TTC549 (cell line): ENCODE measurements around the gene SLC25A26.

Source experiments
- FAIRE-seq: peaks from 2 replicates; lab custom pipeline; 2012; peaks lifted over from hg19 to GRCh38; lab: Jason Lieb, UNC

The SLC25A26 gene

GRCh38 chr3:66326340-66326739 lies 105.5 kb downstream of the SLC25A26 start:
- FAIRE-seq, result no peak

- no peak for FAIRE-seq
Measured at GRCh38 chr3:66335671-66336070, 114.9 kb downstream of the SLC25A26 start.

- FAIRE-seq, result no peak
Measured at GRCh38 chr3:66336333-66336766, 115.5 kb downstream of the SLC25A26 start.

- no peak for FAIRE-seq
Measured at GRCh38 chr3:66338927-66339326, 118.1 kb downstream of the SLC25A26 start.

GRCh38 chr3:66342717-66343356 lies 122.0 kb downstream of the SLC25A26 start:
- FAIRE-seq, result no peak

DNA sequence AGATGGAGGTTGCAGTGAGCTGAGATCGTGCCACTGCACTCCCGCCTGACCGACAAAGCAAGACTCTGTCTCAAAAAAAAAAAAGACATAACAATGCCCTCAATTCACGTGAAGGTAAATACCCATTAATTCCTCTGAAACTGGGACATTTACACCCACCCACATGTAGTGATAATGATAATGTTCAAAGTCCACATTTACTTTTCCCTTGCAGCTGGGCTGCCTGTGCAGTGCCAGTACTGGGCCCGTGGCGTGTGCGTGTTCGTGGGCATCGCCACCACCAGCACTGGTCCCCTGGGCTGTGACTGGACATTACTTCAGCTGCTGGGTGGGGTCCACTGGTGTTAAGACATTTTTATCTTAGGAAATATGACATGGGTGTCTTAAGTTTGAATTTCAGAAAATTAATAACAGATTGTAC lies 123.6 kb downstream of the SLC25A26 start:
- no peak for FAIRE-seq

- FAIRE-seq, result no peak
Measured at GRCh38 chr3:66344848-66345578, 124.2 kb downstream of the SLC25A26 start.

GRCh38 chr3:66348704-66349103 lies 127.9 kb downstream of the SLC25A26 start:
- no peak for FAIRE-seq

GRCh38 chr3:66350601-66351000 lies 129.8 kb downstream of the SLC25A26 start:
- no peak for FAIRE-seq

GRCh38 chr3:66353039-66353438 lies 132.2 kb downstream of the SLC25A26 start:
- no peak for FAIRE-seq

GRCh38 chr3:66353530-66353929 lies 132.7 kb downstream of the SLC25A26 start:
- no peak for FAIRE-seq

GRCh38 chr3:66354001-66354400 lies 133.2 kb downstream of the SLC25A26 start:
- FAIRE-seq, result no peak

- FAIRE-seq, result no peak
Measured at GRCh38 chr3:66355394-66355793, 134.6 kb downstream of the SLC25A26 start.

DNA sequence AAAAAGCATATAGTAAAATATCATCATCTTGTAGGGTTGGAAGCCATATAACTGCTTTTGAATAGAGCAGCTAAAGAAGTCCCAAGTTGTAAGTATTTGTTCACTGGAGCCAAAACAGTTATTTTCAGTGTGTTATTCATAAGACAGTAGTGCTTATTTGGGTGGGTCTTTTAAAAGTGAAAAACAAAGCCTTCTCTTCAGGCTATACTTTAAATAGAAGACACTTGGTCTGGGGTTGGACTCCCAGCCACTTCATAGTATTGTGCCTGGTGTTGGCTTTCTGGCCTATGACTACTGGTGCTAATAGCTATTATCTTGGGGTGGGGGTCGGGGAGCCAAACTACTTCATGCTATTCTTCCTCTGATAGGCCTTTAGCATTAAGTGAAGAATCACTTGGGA lies 135.2 kb downstream of the SLC25A26 start:
- FAIRE-seq, result no peak

DNA sequence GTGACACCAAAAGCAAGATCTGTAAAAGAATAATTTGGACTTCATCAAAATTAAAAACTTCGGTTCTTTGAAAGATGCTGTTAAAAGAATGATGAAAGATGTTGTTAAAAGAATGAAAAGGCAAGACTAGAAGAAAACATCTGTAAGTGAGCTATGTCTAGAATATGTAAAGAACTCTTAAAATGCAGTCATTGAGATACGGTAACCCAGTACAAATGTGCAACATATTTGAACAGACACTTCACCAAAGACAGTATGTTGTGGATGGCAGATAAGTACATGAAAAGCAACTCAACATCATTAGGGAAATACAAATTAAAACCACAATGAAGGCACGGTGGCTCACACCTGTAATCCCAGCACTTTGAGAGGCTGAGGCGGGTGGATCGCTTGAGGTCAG lies 140.6 kb downstream of the SLC25A26 start:
- no peak for FAIRE-seq

GRCh38 chr3:66362541-66362941 lies 141.7 kb downstream of the SLC25A26 start:
- no peak for FAIRE-seq

DNA sequence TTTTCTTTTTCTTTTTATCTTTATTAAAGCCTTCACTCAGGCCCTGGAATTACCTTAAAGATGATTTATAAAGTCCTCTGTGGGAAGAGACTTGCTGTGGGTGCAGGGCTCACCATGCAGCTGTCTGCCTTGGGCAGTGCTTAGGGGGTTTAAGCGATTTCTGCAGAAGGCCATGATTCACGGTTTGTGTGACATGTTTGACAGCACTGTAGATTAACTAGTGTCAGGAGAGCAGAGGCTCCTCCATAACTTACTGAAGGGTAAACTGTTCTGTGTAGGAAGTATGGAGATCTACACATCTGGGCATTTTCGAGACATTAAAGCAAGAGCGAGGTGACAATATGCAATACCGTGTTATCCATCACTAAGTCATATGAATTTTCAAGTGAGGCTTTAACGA lies 142.3 kb downstream of the SLC25A26 start:
- FAIRE-seq, result no peak

DNA sequence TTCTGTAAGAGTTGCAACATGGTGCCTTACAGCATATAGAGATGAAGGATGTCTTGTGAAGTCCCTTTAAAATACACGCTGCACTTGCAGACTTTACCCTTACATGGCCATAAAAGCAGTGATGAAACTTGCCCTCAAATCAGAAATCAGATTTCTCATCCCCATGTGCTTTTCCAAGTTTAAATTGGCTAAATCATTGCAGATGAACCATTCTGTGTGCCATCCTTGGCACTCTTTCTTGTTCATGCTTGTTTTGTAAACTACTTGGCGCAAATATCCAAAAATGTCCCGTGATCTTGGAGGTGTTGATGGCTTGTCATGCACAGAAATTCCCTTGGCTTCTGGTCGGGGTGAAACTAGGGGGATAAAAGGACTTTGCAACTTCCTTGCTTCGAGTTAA lies 144.3 kb downstream of the SLC25A26 start:
- no peak for FAIRE-seq

- FAIRE-seq, result no peak
Measured at GRCh38 chr3:66366747-66367146, 145.9 kb downstream of the SLC25A26 start.

- no peak for FAIRE-seq
Measured at GRCh38 chr3:66367979-66368378, 147.2 kb downstream of the SLC25A26 start.

DNA sequence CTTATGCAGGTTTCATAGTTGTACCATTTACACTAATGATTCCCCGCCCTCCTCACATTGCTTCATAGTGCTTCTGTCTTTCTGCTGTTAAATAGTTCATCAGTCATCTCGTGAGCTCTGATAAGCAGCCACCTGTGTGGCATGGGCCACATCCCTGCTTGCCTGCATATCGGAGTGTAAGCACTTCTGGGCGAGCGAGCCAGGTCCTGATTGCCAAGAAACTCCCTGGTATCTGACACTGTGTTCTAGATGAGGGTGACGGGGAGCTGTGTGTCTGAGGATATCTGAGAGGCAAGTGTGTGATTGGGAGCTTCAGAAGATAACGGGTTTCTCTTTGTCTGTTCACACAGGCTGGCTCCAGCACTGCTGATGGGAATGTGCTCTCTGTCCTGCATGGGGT lies 149.4 kb downstream of the SLC25A26 start:
- FAIRE-seq, result no peak

DNA sequence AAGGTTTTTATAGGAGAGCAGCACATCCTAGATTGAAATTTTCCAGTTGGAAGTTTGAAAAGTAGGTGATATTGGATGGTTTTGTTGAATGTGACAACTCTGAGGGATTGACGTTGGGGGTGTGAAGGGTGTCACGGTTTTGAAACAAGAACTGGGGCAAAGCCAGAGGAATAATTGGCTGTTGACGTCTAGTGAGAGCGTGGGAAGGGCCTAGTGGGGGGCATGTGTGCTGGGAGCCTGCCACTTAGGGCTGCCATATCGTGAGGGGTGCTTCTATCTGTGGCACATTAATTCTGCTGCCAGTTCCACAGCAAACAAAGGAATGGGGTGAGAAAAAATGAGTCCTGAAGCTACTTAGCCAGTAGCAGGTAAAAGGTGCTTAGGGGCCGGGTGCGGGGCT lies 150.6 kb downstream of the SLC25A26 start:
- no peak for FAIRE-seq

- FAIRE-seq, result no peak
Measured at GRCh38 chr3:66372681-66373350, 152.0 kb downstream of the SLC25A26 start.
